Stimulated activated CD4-positive, alpha-beta T cell treated with anti-CD3 and anti-CD28 coated beads, Interleukin-4, amount 100 ng/mL, for 48 hours (primary cell): ENCODE data around the gene DPP10.

Experiments
- DNase-seq, 2 donors: peaks; one replicate each; pipeline ENCODE4 v3.0.0-alpha.2; 2020; ENCODE audit warnings: low read depth in 2 of 2

The DPP10 gene

DNA sequence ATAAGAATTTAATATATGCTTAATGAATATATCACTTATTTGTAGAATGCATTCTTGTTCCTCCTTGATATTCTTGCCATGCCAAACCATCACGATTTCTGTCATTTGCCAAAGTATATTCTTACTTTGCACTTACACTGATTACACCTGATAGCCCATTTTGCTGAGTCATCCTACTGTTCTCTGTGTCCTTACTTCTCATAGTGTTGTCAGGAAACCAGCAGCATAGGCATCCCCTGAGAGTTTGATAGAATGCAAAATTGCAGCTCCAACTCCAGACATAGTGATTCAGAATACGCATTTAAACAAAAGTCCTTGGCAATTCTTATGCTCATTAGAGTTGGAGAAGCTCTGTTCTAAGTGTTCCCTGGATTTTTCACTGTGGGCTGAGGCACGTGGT, 687.1 kb downstream of the DPP10 start:
- DNase-seq, result no peak

DNA sequence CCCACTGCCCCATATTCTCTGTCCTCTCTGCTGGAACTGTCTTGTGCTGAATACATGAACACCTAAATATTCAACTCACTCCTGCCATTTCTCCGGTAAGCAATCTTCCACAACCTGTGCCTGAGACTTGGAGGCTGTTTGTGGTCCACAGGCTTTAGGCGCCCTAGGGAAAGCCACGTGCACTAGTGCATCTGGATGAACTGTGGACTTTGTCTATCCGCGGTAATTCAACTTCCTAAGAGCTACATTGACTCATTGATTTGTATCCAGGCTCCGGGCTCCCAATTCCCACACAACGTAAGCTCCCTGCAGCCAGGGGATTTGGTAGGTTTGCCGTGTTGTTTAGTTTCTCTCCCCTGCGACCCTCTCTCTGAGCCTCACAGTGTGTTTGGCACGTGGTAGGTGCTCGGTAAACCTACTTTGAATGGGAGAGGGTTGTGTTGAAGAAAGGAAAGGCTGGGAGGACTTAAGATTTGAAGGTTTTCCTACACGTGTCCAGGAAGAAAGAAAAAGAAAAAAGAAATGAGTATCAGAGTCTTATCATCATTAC, 718.2 kb downstream of the DPP10 start:
- DNase-seq, result no peak

DNA sequence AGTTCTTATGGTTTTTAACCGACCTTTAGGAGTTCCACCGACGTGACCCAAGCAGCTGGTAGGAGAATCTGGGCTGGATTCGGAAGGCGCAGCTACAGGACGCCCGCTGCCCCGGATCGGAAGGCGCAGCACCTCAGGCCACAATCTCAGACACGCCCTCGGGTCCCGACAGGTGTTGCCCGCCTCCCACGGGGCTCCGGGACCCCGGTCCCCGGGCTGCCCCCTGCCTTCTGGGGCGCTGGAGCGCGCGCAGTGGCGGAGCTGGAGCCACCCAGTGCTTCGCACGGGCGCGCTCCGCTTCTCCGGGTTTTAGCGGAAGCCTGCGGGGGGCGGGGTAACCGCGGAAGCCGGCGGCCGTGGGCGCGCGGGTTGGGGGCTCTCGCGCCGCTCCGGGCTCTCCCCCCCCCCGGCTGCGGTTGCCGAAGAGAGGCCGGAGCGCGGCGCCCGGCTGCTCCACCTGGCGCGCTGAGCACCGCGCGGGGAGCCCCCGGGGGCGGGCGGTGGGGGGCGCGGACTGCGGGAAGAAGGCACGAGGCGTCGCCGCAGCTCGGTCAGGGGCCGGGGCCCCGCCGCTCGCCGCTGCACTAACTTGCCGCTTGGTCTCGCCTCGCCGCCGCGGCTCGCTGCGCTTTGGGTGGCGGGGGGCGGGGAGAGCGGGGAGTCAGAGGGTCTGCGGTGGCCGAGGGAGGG, 718.8 kb downstream of the DPP10 start:
- no peak for DNase-seq

DNA sequence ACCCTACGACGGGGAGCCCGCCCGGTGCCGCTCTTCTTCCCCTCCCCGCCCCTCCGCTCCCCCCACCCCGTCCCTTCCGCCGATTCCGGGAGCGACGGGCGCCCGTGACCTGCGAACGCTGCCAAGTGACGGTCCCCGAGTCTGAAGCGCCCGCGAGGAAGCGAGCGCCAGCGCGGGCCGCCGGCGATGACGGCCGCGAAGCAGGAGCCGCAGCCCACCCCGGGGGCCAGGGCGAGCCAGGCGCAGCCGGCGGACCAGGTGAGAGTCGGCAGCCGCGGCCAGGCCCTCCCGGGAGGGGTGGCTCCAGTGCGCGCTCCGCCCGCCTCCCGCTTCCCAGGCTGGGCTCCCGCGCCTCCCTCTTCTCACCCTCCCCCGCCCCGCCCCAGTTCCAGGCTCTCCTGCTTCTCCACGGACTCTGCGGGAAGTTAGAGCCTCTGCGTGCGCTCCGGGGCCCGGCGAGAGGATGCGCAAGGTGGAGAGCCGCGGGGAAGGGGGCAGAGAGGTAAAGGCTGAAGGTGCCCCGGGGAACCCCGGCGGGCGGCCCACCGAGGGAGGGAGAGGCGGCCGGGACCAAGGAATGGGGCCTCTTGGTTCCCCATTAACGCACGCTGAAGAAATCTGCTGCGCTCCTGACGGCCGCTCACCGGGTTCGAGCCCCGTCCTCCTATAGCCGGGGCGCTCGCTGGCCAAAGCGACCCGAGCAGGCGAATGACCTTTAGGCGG, 719.5 kb downstream of the DPP10 start:
- no peak for DNase-seq

DNA sequence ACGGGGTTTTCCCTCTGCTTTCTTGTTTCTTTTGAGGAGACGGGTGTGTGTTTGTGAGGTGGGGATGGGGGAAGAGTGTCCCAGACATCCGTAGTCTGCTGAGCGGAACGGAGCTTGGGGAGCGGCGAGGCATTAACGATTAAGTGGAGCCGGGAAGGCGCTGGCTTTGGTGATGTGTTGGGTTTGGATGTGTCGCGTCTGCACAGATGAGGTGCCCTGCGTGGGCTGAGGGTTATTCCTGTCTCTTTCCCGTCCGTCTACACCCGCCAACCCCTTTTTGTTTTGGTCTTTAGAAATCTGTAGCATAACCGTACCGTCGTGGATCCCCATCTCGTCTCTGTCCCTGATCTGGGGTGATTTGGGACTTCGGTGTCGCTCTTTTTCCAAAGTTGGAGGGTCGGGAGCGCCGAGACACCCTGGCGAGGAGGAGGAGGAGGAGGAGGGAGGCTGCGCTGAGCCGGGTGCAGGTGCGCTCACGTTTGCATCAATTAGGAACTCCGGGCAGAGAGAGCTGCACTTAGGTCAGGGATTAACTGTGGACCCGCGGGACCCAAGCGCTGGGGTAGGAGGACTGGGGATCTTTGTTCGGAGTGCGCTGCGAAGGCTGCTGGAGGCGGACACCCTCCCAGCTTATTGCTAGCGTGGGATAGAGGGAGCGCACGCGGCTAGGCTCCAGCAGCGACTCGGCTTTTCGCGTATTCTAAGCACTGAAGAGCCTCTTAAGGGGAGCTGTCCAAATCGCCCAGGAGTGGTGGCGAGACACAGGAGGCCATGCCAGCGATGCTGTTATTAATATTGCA, 720.3 kb downstream of the DPP10 start:
- no peak for DNase-seq

DNA sequence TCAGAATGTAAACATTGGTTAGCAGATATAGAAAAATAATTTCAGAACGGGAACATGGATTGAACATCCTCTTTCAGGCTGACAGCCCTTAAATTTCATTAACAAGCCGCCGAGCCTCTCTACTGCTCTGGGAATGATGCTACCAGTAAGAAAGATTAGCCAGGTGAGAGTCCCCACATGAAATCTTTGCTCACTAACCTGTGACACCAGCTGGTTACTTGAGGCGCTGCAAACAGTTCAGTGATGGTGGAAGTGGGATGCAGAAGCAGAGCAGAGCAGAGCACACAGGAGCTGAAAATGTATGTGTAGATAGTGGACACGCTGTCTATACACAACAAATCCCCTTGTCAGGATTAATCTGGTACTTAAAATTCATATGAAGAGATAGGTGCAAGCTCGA, 721.1 kb downstream of the DPP10 start:
- DNase-seq, result no peak

DNA sequence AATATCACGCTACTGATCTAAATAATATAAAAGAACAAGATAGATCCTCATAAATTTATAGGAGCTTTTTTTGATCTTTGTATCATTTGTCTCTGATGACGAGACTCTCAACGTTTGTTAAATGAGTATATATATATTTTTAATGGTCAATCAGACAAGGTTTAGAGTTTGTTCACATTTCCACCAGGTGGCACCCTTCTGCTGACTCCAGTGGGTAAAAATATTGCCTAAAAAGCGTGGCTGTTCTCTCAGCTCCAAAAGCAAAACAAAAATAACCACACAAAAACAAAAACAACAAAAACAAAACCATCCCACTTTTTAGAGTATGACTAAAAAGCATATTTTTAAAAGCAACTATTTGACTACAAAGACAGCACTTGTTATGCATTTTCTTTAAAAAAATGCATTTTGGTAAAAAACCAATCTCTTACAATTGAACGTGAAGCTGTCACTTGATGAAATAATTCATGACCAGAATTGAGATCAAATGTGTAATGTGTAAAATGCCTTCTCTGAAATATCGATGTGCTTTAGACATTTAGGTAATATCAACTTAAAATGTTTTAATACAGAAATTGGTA, 723.2 kb downstream of the DPP10 start:
- DNase-seq, result no peak

DNA sequence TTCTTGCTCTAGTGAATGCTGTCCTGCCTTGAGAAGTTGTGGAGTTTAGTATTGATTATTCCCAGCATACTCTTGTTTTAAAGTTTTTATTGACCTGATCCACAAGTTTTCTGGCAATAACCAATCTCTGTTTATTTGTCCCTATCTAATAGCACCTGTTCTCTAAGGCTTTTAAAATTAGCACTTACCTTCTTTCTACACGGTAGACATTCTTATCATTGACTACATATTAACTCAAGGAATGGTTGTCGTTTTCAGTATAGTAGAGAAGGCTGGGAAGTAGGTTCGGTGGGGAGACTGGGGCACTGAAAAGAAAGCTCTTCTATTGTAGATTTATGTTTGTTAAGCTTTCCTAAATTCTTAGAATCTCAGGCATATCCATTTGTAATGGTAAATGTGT, 726.0 kb downstream of the DPP10 start:
- no peak for DNase-seq

DNA sequence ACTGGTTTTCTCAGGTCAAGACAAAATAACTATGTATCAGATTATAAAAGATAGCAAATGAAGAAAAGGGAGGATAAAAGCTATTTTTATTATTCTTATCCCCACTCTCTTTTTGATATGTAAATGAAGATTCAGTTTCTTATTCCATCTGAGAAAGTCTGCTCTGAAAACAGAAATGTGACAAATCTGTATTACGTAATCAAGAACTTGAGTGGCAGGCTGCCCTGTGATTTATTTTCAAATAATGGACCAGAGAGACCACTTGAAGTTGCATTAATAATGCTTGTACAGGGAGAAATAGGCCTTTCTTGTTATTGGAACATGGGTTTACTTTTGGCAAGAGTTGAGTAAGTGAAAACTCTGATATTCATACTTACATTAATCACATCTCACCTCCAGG, 727.4 kb downstream of the DPP10 start:
- DNase-seq, result no peak

DNA sequence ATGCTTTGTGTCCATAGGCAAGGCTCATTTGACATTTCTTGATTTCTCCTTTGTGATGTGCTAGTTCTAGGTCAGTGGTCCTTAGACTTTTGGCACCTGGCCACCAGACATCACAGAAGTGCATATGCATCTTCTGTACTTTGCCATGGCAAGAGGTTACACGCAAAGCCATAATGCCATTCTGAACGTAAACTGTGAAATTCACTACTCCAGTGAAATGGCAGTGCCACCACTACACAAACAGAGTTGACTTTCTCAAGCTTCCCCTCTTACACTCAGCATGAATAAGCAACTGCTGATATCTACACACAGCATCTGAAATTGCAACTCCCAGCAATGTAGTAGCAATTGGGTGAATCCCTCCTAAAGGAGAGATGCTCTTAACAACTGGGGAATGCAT, 729.3 kb downstream of the DPP10 start:
- no peak for DNase-seq

DNA sequence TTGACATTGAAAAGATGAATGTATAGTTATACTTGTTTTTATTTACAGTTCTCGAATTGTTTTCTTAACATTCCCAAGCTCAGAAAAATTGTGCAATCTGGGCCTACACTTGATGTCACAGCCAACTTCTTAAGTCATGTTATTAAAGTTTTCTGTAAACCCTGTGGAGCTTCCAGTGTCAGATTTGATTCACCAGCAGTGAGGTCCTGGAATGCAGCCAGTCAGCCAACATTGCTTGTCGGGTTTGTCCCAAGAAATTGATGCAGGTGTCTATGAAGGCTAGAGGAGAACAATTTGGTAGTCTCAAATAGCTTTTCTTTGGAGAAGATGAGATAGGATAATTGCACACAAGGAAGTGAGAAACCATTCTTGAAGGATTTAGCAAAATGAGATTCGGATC, 732.2 kb downstream of the DPP10 start:
- no peak for DNase-seq

DNA sequence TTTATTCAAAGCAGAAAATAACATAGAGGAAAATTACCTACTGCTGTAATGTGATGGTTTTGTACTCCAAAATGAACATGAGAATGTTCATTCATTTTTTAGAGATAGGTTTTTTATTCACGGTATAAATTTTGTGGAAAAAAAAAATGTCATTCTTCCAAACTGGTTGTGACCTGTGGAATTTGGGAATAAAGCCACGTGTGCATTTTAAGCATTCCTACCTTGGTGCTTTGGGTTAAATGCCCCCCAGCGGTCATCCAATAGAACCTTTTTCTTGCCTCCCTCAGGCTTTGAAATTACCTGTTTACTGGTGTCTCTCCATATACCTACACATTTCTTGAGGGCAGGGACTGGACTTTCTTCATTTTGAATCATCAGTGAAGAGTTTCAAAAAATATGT, 740.7 kb downstream of the DPP10 start:
- DNase-seq, result no peak

DNA sequence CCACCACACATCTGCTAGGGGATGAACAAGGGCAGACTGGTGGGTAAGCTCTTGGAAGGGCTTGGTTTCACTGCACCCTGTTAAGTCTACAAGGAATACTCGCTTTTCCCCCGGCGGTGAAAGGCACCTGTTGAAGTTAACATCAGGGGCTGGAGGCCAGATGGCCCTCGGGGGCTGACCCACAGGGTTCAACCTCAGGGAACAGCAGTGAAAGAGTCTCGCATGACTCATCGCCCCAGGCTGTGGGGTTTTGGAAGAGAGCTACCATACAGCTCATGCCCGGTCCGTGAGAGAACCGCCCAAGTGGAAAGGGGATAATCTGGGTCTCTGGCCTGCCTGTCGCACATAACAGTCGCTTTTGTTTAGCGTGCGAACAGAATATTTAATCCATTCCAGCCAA, 748.0 kb downstream of the DPP10 start:
- DNase-seq, result no peak

DNA sequence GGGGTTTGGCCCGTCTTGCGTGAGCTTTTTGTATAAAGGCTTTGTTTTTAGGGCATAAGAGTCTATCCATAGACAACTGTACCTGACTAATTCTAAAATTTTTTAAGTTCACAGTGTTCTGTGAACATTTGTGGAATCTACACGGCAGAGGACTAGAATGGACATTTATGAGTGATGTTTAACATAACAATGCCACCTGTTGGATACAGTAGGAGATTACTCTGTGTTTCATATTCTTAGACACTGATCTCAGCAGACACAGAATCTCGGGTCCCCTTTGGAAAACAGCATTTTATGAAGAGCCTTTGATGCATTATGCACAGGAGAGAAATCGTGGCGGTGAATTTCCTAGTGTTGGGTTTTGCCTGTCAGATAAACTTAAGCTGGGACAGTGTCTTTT, 752.2 kb downstream of the DPP10 start:
- no peak for DNase-seq

DNA sequence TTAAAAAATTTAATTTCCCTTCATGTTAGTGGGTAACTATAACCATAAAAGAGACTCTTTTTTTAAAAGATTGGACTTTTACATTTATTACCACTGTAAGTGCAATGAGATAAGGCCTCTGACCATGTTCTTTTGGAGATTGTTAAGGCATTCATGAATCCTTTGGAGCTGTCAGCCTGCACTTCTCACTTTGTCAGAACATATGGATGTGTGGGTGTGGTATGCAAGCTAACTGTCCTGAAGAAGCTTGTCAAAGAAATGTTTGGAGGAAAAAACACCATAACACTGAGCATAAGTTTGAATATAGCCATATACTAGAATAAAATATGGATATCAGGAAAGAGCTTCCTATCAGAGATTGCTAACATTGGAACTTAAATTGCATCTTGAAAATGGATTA, 754.1 kb downstream of the DPP10 start:
- DNase-seq, result no peak

DNA sequence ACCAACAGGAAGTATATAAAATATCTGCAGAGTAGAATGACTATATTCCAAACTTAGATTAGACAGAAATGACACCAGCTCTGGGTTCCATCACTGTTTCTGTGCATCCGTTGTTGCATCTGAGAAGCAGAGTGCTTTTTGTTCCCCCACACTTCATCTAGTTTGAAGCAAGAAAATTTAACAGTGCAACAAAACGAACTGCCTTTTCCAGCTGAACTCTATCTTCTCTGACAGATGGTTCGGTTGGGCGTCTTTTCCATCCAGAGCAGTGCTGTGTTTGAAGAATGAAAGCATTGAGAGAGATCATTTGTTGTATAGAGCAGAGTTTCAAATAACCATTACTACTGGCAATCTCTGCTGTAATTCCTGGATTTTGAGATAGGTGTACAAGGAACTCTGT, 757.5 kb downstream of the DPP10 start:
- no peak for DNase-seq

DNA sequence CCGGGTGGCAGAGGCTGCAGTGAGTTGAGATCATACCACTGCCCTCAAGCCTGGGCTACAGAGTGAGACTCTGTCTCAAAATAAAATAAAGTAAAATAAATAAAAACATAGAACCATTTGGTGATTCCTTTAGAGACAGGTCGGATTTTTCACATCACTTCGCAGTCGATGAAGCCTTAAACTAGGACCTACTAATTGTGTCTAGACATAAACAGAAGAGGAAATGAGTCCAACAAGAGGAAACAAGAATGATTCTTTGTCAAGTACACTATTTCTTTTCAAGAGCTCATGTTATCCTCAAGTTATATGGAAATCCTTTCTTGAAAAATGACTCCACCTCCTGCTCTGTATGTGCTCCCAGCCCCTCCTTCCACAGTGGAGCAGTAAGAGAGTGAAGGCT, 758.9 kb downstream of the DPP10 start:
- no peak for DNase-seq

DNA sequence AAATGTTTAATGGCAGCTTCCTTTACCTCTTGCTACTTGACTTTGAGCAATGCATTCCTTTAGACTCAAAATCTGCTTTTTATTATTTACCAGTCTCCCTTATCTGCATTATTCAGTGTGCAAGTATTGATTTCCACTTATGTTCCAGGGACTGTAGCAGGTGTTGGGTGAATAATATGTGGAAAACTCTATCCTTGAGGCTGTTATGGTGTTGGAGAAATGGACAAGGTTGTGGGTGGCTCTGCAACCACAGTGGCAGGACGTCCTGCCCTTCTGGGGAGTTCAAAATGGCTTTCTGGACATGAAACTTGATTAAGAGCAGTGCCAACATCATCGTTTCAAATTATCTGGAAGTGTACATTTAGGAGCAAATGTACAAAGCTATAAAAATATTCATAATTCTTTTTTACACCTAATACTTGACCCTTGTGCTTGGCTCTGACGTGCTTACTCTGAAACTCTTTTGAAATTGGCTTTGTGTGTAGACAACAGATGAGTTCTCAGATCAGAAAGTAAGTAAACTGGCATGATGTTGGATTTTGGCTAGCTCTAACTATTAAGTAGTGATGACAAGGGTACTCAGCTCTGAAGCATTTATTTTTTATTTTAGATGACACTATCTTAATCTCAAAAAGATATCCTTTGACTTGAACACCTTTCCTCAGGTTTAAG, 766.2 kb downstream of the DPP10 start:
- no peak for DNase-seq

DNA sequence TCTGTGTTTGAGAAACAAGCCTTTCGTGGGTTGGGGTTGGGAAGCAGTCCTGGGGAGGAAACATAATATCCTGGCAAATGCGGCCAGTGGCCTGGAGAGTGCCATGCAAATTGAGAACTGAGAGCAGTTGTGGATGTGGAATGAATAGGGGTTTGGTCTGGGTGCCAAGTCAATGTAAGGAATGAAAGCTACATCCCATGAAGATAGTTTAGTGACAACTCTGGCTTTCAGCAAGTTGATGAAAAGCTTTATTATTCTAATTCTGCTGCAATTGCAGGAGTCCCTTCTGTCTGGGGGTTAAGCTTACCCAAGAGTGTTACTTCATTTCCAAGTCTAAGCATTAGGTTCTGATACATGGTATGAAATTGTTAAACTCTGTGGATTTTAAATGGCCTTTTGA, 771.6 kb downstream of the DPP10 start:
- DNase-seq, result no peak

DNA sequence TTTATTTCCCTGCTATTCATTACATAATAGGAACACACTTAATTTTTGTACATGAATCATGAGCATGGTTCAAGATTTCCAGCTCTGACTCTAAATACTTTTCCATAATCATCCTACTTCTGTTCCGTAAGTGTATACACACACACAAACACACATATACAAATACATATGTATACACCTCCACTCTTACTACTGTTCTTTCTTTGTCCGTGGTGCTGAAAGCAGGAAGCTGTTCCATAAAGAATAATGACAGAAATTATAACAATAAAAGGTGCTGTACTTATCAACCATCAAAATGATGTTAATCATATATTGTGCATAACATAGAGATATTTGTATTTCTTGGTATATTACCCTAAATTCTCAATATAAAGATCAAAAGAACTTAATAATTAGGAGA, 776.9 kb downstream of the DPP10 start:
- no peak for DNase-seq

DNA sequence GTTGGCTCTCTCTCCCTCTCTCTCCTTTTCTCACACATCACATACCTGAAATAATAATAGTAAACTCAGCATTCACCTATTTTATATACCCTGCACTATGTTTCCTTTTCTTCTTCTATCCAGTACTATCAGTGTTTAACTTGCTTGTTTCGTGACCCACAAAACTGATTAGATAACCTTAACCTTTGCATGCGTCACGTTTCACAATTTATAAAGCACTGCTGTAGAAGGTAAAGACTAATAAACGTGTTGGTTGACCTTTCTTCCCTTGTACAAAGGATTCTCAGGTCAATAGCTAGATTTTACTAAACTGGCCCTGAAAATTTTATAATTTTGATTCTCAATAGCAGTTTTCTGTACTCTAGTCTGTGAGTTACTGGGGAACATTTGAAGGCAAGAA, 791.7 kb downstream of the DPP10 start:
- DNase-seq, result no peak

DNA sequence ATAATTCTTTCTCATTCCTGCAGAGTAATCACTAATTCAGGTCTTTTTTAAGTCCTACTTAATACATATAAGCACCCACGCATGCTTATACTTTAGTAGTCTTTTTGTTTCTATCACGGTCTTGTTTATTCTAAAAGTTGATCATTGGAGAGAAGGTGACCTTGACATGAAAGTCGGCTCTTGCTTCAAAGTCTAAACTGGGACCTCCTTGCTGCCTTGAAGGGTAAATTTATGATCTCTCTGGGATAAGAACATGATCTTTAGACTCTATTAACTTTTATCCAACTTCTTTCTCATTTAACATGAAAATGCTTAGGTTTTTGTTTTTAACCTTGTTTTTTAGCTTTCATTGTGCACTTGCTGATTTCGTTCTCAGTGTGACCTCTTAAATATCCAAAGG, 792.3 kb downstream of the DPP10 start:
- no peak for DNase-seq
